K562 (cell line): ENCODE results near the gene CPA4.

Experiments
- ADNP ChIP-seq: fragments of 200-800 bp; sonication (Bioruptor generic); IDR thresholded peaks from 2 replicates; pipeline ENCODE4 v1.6.1; 2016; ENCODE audit warnings: missing genetic modification characterization, missing compliant biosample characterization
- AFF1 ChIP-seq, 2 experiments: fragments of 450-650 bp; IDR thresholded peaks; 2 replicates each; pipeline ENCODE4 v1.6.1; 2018; ENCODE audit warnings: mild to moderate bottlenecking in 2 of 2, low read depth in 1 of 2; ENCODE audit not compliant: partially characterized antibody in 2 of 2
- ATF3 ChIP-seq, 2 experiments: fragments of 450-650 bp in 1 of 2; sonication (generic) in 1 of 2; formaldehyde crosslinking in 1 of 2; IDR thresholded peaks in 1 of 2; conservative IDR thresholded peaks in 1 of 2; 2 replicates each; pipeline versions ENCODE4 v1.6.1 to v1.8.1; 2016 to 2023; ENCODE audit warnings: mild to moderate bottlenecking in 2 of 2, moderate library complexity in 2 of 2, inconsistent platforms in 1 of 2, missing genetic modification reagents in 1 of 2
- BCOR ChIP-seq: fragments of 450-650 bp; IDR thresholded peaks from 2 replicates; pipeline ENCODE4 v1.6.1; 2016
- POLR2A ChIP-seq: fragments of 450-650 bp; conservative IDR thresholded peaks from 2 replicates; pipeline ENCODE4 v1.6.1; 2016
- TBL1XR1 ChIP-seq, 2 experiments: IDR thresholded peaks; 2 replicates each; pipeline ENCODE4 v1.6.1; 2012; ENCODE audit warnings: improper control_type of control experiment in 2 of 2, low read length in 2 of 2, mild to moderate bottlenecking in 1 of 2
- TCF7L2 ChIP-seq: fragments of 150-350 bp; IDR thresholded peaks from 2 replicates; pipeline ENCODE4 v1.6.1; 2016; ENCODE audit warnings: low read depth, mild to moderate bottlenecking, low read length, moderate library complexity
- UBTF ChIP-seq, 2 experiments: IDR thresholded peaks; 2 replicates each; pipeline ENCODE4 v1.6.1; 2012; ENCODE audit warnings: improper control_type of control experiment in 2 of 2, low read depth in 2 of 2, low read length in 2 of 2, borderline replicate concordance in 1 of 2

GRCh38 chr7:130266258-130266960 lies 26.6 kb upstream of the CPA4 start, which contains the start of gene CPA2:
- TF ChIP-seq TBL1XR1 (IDR thresholded peaks at IDR 0.05; ENCODE audit: low read length in 2 of 2) (no peak), ADNP (no peak), AFF1 (IDR thresholded peaks at IDR 0.05; ENCODE audit: low read depth in 1 of 2, partially characterized antibody in 2 of 2) (no peak), ATF3 (IDR thresholded peaks at IDR 0.05) (no peak), ATF3 (CRISPR knock-in tag; conservative IDR thresholded peaks at IDR 0.05) (no peak), TCF7L2 (no peak), BCOR (no peak), UBTF (IDR thresholded peaks at IDR 0.05; ENCODE audit: borderline replicate concordance in 1 of 2, low read depth in 2 of 2, low read length in 2 of 2) (no peak), POLR2A (no peak)
